Memory B cell (primary cell): ENCODE data around the gene LRRK2.

Experiments used
- ATAC-seq: fragments of 150-1000 bp; cut with Tn5 transposase; 2 replicates; pipeline ENCODE4 v1.10.0; 2021; ENCODE audit warnings: low read depth, mild to moderate bottlenecking, moderate library complexity
- DNase-seq, 2 donors: peaks; one replicate each; pipeline ENCODE4 v3.0.0; 2022; ENCODE audit warnings: low spot score in 2 of 2
- H3K27ac Mint-ChIP-seq: one replicate; pipeline ENCODE4 v1.8.0; 2022; ENCODE audit warnings: mild to moderate bottlenecking, moderate library complexity, mixed read lengths
- H3K27me3 Mint-ChIP-seq: one replicate; pipeline ENCODE4 v1.8.0; 2022; ENCODE audit warnings: mixed read lengths
- H3K36me3 Mint-ChIP-seq: one replicate; pipeline ENCODE4 v1.8.0; 2022; ENCODE audit warnings: mild to moderate bottlenecking, mixed read lengths
- H3K4me1 Mint-ChIP-seq: one replicate; pipeline ENCODE4 v1.8.0; 2022; ENCODE audit warnings: mixed read lengths
- H3K4me3 Mint-ChIP-seq: one replicate; pipeline ENCODE4 v1.8.0; 2022; ENCODE audit warnings: mild to moderate bottlenecking, moderate library complexity, mixed read lengths
- H3K9me3 Mint-ChIP-seq: one replicate; pipeline ENCODE4 v1.8.0; 2022; ENCODE audit warnings: mixed read lengths

LRRK2 gene

GRCh38 chr12:40390980-40391379 lies 166.2 kb downstream of the LRRK2 start:
- no peak overlapping the region for H3K4me3 Mint-ChIP-seq
- no peak for ATAC-seq
- DNase-seq: no peak
- no peaks in the 10 kb centered on the region for H3K27me3 Mint-ChIP-seq
- no peaks in the 10 kb centered on the region for H3K4me1 Mint-ChIP-seq
- H3K36me3 Mint-ChIP-seq: no peaks in the 10 kb centered on the region
- no peak overlapping the region for H3K27ac Mint-ChIP-seq
- no peaks in the 10 kb centered on the region for H3K9me3 Mint-ChIP-seq

- Mint-ChIP-seq H3K4me3 (no peak overlapping the region), H3K36me3 (no peaks in the 10 kb centered on the region), H3K27ac (no peak overlapping the region), H3K9me3 (no peaks in the 10 kb centered on the region), H3K4me1 (no peaks in the 10 kb centered on the region), H3K27me3 (no peaks in the 10 kb centered on the region)
- DNase-seq (no peak), ATAC-seq (no peak)
Measured at GRCh38 chr12:40393026-40393425, 168.2 kb downstream of the LRRK2 start.

GRCh38 chr12:40399656-40400055 lies 174.9 kb downstream of the LRRK2 start:
- ATAC-seq (no peak), DNase-seq (no peak)
- Mint-ChIP-seq H3K4me1 (no peaks in the 10 kb centered on the region), H3K4me3 (no peak overlapping the region), H3K27ac (no peak overlapping the region), H3K27me3 (peaks cover 2% of the 10 kb centered on the region), H3K36me3 (no peaks in the 10 kb centered on the region), H3K9me3 (no peaks in the 10 kb centered on the region)

- ATAC-seq (no peak), DNase-seq (no peak)
- Mint-ChIP-seq H3K4me3 (no peak overlapping the region), H3K4me1 (no peaks in the 10 kb centered on the region), H3K9me3 (no peaks in the 10 kb centered on the region), H3K27me3 (no peaks in the 10 kb centered on the region), H3K36me3 (no peaks in the 10 kb centered on the region), H3K27ac (no peak overlapping the region)
Measured at GRCh38 chr12:40405419-40405818, 180.6 kb downstream of the LRRK2 start.
